Mucosa of descending colon (tissue), 3 donors: ENCODE results near the gene CDHR3. TPM values are rescaled to one million over a fixed set of nuclear protein-coding genes. Genes with fewer than 3 reads are reported as not detected.

ENCODE experiments used
- ATAC-seq: fragments of 200-7000 bp; cut with Tn5 transposase; one replicate; pipeline ENCODE4 v1.9.1; 2020; ENCODE audit warnings: mild to moderate bottlenecking, moderate library complexity
- DNase-seq, 3 donors: peaks; one replicate each; pipeline ENCODE4 v3.0.0-alpha.2; 2020
- H3K36me3 ChIP-seq: fragments of 200-600 bp; one replicate; pipeline ENCODE4 v1.8.0; 2021; ENCODE audit warnings: low read depth, mild to moderate bottlenecking
- H3K4me1 ChIP-seq: fragments of 200-600 bp; one replicate; pipeline ENCODE4 v1.8.0; 2021; ENCODE audit warnings: low read depth, mild to moderate bottlenecking
- H3K4me3 ChIP-seq: fragments of 200-600 bp; one replicate; pipeline ENCODE4 v1.8.0; 2021; ENCODE audit warnings: mild to moderate bottlenecking
- H3K9me3 ChIP-seq: fragments of 200-600 bp; one replicate; pipeline ENCODE4 v1.8.0; 2021; ENCODE audit warnings: mild to moderate bottlenecking
- intact Hi-C, 2 donors: fragments of 100-400 bp; cut with DNase I in 1 of 2; cut with micrococcal nuclease in 1 of 2; formaldehyde crosslinking; loops; one replicate each; pipeline versions ENCODE4 v1.11.0 to v1.11.1; 2022; cut with DNase I, micrococcal nuclease
- total RNA-seq, 3 donors: library from RNA; stranded (reverse); fragmentation: NEBNext Ultra II Directional in 2 of 3; extraction: Animal tissue kit (Norgen Biotek cat#: 25700) in 2 of 3; gene quantifications; one replicate each; pipeline versions ENCODE4 v1.2.1 to v1.2.4, GENCODE V29; 2021 to 2023
- TF ChIP-seq, protein P1 (sequence below): fragments of 200-600 bp; IDR thresholded peaks from one replicate; pipeline ENCODE4 v1.8.0; 2022; ENCODE audit warnings: antibody characterized with exemption, mild to moderate bottlenecking
- donor health status: DM: no; HTN: no; CAD: no; lungs with moderate emphysema.
- donor health status: DM: no; HTN: no; CAD: no.
- donor health status: DM: no; HTN: yes; CAD: no.

The CDHR3 gene
- total RNA-seq, 3 donors from 2014 or later: 12.1 to 19.7 (median 18.4) TPM

GRCh38 chr7:106057962-106058927 is 95.2 kb downstream of the CDHR3 start:
- no peak overlapping the region for H3K4me3 ChIP-seq
- peaks cover 7% of the 10 kb centered on the region for H3K4me1 ChIP-seq
- no peaks in the 10 kb centered on the region for H3K36me3 ChIP-seq
- peak; percentile 60 to 84 (median 69) for DNase-seq
- ATAC-seq: peak; percentile 77
- TF ChIP-seq, protein P1, sequence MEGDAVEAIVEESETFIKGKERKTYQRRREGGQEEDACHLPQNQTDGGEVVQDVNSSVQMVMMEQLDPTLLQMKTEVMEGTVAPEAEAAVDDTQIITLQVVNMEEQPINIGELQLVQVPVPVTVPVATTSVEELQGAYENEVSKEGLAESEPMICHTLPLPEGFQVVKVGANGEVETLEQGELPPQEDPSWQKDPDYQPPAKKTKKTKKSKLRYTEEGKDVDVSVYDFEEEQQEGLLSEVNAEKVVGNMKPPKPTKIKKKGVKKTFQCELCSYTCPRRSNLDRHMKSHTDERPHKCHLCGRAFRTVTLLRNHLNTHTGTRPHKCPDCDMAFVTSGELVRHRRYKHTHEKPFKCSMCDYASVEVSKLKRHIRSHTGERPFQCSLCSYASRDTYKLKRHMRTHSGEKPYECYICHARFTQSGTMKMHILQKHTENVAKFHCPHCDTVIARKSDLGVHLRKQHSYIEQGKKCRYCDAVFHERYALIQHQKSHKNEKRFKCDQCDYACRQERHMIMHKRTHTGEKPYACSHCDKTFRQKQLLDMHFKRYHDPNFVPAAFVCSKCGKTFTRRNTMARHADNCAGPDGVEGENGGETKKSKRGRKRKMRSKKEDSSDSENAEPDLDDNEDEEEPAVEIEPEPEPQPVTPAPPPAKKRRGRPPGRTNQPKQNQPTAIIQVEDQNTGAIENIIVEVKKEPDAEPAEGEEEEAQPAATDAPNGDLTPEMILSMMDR: no peak
- intact Hi-C loops: loop anchor here (2.0 kb wide), 1 partner anchor 97 kb away; no protein-coding TSS in a partner anchor
- no peaks in the 10 kb centered on the region for H3K9me3 ChIP-seq

DNA sequence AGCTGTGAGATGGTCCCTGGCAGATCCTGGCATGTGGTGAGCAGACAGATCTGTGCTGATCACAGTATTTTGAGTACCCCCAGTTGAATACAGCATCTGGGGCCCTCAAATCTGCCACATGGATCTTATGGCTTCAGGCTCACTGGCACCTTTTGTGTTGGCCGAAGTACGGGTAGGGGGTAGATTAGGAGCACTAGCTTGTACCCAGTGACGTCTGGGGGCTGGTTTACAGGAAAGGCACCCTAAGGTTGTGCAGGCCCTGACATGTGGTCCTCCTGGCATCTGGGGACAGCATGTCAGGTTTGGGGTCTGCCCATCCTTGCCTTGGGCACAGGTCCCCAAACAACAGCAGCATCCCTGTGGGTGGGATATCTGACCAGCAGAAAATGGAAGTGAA is 95.9 kb downstream of the CDHR3 start:
- intact Hi-C loops: no loop called here
- H3K36me3 ChIP-seq: no peaks in the 10 kb centered on the region
- no peak overlapping the region for H3K4me3 ChIP-seq
- peaks cover 7% of the 10 kb centered on the region for H3K4me1 ChIP-seq
- no peaks in the 10 kb centered on the region for H3K9me3 ChIP-seq
- ATAC-seq: no peak
- no peak for DNase-seq
- TF ChIP-seq, protein P1: no peak

DNA sequence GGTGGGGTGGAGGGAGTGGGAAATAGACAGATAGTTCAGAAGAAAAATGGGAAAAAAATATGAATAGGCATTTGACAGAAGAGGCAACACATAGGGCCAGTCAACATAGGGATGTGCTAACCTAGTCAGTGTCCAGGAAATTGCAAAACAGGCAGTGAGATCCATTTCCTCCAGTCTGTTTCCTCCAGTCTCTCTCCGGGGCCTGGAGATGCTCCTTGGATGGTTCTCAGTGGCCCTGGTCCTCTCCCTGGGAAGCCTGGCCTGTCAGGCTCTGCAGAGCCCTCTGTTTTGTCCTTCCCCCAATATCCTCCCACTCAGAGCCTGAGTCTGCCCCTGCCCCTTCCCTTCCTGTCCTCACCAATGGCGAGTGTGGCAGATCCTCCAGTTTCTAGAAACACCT is 96.5 kb downstream of the CDHR3 start:
- H3K9me3 ChIP-seq: no peaks in the 10 kb centered on the region
- no peak for ATAC-seq
- H3K36me3 ChIP-seq: no peaks in the 10 kb centered on the region
- peaks cover 8% of the 10 kb centered on the region for H3K4me1 ChIP-seq
- no peak overlapping the region for H3K4me3 ChIP-seq
- intact Hi-C loops: no loop called here
- TF ChIP-seq, protein P1: no peak
- DNase-seq: no peak

GRCh38 chr7:106060394-106060920 is 97.4 kb downstream of the CDHR3 start:
- ATAC-seq (no peak), DNase-seq (no peak)
- peaks cover 14% of the 10 kb centered on the region for H3K4me1 ChIP-seq
- TF ChIP-seq, protein P1: no peak
- no peaks in the 10 kb centered on the region for H3K9me3 ChIP-seq
- H3K4me3 ChIP-seq: no peak overlapping the region
- intact Hi-C loops: no loop called here
- no peaks in the 10 kb centered on the region for H3K36me3 ChIP-seq

DNA sequence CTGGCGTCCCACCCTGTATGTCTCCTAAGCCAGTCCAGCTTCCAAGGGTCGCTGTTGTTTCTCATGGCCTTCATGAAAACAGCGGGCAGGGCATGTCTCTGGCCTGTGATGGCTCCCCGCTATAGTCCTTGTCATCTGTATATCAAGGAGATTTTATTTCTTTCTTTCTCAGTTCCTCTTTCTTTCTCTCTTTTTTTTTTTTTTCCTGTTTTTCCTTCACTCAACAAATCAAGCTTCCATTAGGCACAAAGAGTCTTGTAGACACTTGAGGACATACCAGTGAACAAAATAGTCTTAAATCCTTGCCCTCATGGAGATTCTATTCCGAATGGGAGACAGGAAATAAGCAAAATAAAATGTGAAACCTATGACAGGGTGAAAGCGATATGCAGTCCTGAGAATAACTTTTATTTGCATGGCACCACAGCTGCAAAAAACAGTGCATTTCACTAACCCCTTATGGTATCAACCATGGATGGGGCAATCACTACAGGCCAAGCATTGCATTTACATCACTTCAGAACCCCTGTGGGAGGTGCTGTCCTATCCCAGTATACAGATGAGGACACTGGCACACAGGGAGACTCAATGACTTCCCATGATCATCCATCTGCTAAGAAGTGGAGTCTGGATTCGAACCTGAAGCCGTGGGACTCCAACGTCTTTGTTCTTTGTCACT is 98.4 kb downstream of the CDHR3 start:
- ATAC-seq (no peak), DNase-seq (no peak)
- no peak overlapping the region for H3K4me3 ChIP-seq
- no peaks in the 10 kb centered on the region for H3K9me3 ChIP-seq
- peaks cover 23% of the 10 kb centered on the region for H3K4me1 ChIP-seq
- TF ChIP-seq, protein P1: no peak
- intact Hi-C loops: no loop called here
- no peaks in the 10 kb centered on the region for H3K36me3 ChIP-seq
